GM12878 (cell line): ENCODE measurements around the gene METRN.

ENCODE experiments used
- CTCF ChIP-seq, 3 experiments: IDR thresholded peaks in 2 of 3; conservative IDR thresholded peaks in 1 of 3; 2 replicates each; pipeline ENCODE4 v1.5.1; 2011; ENCODE audit warnings: low read depth in 3 of 3, low read length in 3 of 3, mild to moderate bottlenecking in 3 of 3, control low read depth in 2 of 3, moderate library complexity in 2 of 3, inconsistent platforms in 1 of 3, mixed read lengths in 1 of 3; ENCODE audit not compliant: control insufficient read depth in 2 of 3, insufficient read depth in 1 of 3; ENCODE audit errors: extremely low read depth in 1 of 3
- EP300 ChIP-seq, 2 experiments: fragments of 150-350 bp in 1 of 2; IDR thresholded peaks; 2 replicates each; pipeline ENCODE4 v1.6.1; 2011 to 2012; ENCODE audit warnings: low read depth in 2 of 2, low read length in 2 of 2, borderline replicate concordance in 1 of 2, improper control_type of control experiment in 1 of 2, inconsistent platforms in 1 of 2; ENCODE audit not compliant: control insufficient read depth in 1 of 2
- FOXM1 ChIP-seq: IDR thresholded peaks from 2 replicates; pipeline ENCODE4 v1.6.1; 2012; ENCODE audit warnings: low read depth, mild to moderate bottlenecking, inconsistent platforms, low read length, moderate library complexity
- POLR2A ChIP-seq: IDR thresholded peaks from 2 replicates; pipeline ENCODE4 v1.6.1; 2011; ENCODE audit warnings: low read depth, mild to moderate bottlenecking, low read length
- SMC3 ChIP-seq: IDR thresholded peaks from 2 replicates; pipeline ENCODE4 v1.6.1; 2011; ENCODE audit warnings: low read length, improper control_type of control experiment, borderline replicate concordance
- USF1 ChIP-seq: IDR thresholded peaks from 2 replicates; pipeline ENCODE4 v1.6.1; 2011; ENCODE audit warnings: borderline replicate concordance, low read depth, mild to moderate bottlenecking, moderate library complexity, mixed read lengths, low read length; ENCODE audit not compliant: insufficient read depth; ENCODE audit errors: extremely low read length
- ZZZ3 ChIP-seq: IDR thresholded peaks from 2 replicates; pipeline ENCODE4 v1.6.1; 2011; ENCODE audit warnings: low read depth; ENCODE audit not compliant: control insufficient read depth, insufficient read length

GRCh38 chr16:760545-761343 is 45.8 kb downstream of the METRN start, which contains the start of gene MSLN:
- TF ChIP-seq EP300 (IDR thresholded peaks at IDR 0.05; ENCODE audit: borderline replicate concordance in 1 of 2, control insufficient read depth in 1 of 2, low read depth in 2 of 2, low read length in 2 of 2) (no peak), ZZZ3 (no peak), POLR2A (no peak), USF1 (no peak), SMC3 (no peak), CTCF (IDR thresholded peaks at IDR 0.05 in 2 of 3, conservative IDR thresholded peaks at IDR 0.05 in 1 of 3; ENCODE audit: control insufficient read depth in 2 of 3, extremely low read depth in 1 of 3, insufficient read depth in 1 of 3, low read depth in 3 of 3, low read length in 3 of 3) (no peak), FOXM1 (no peak)
